GM12892 (cell line): ENCODE measurements around the gene ST6GAL1.
A peak's percentile ranks its signal among the peaks of the same experiment; 100 is the strongest.
"Not testable (repeated sequence)": the region's sequence is repeated elsewhere in the genome, so short reads cannot be mapped to it uniquely, and the experiment has no call there.

Experiments
- DNase-seq: peaks from one replicate; pipeline ENCODE4 v3.0.0; 2011; ENCODE audit not compliant: insufficient read length
- FAIRE-seq: peaks from 2 replicates; lab custom pipeline; 2011; peaks lifted over from hg19 to GRCh38; lab: Jason Lieb, UNC
- POLR2A ChIP-seq: IDR thresholded peaks from 2 replicates; pipeline ENCODE4 v1.6.1; 2011; ENCODE audit warnings: low read depth, low read length, control low read depth
- POLR2AphosphoS5 ChIP-seq: IDR thresholded peaks from 2 replicates; pipeline ENCODE4 v1.6.1; 2011; ENCODE audit warnings: low read depth, low read length, control low read depth
- TAF1 ChIP-seq: IDR thresholded peaks from 2 replicates; pipeline ENCODE4 v1.6.1; 2011; ENCODE audit warnings: low read depth, mild to moderate bottlenecking, control low read depth, low read length, borderline replicate concordance

The ST6GAL1 gene

DNA sequence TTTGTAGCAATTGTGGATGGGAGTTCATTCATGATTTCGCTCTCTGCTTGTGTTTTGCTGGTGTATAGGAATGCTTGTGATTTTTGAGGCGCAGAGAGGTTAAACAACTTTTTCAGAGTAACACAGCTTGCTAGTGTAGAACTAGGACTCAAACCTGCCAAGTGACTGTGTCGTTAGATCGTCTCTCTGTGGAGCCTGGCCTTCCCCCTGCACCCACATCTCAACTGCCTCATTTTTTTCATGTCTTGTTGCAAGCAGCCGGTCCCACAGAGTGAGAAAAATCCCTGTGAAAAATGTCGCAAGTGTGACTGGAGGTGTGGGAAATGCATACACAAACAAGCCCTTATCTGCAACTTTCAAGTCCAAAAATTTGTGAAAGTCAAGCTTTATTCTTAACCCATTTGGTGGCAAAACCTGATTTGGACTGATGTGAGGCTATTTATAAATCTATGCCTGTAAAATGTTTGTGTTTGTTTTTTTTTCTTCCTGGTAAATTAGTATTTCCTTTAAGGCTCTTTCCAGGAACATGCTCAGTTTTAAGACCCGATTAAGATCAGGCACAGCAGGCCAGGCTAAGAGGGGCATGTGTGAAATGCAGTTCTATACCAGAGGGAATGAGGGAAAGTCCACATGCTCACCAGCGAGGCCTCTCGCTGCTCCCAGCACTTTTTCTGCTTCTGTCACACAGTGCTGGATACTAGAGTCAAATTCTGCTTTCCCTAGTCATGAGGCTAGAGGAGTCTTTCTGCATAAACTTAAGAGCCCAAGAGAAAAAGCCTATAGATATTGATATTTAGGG lies 25.8 kb downstream of the ST6GAL1 start:
- no peak for DNase-seq
- TF ChIP-seq POLR2A (no peak), TAF1 (no peak), POLR2AphosphoS5 (no peak)
- FAIRE-seq, result no peak

DNA sequence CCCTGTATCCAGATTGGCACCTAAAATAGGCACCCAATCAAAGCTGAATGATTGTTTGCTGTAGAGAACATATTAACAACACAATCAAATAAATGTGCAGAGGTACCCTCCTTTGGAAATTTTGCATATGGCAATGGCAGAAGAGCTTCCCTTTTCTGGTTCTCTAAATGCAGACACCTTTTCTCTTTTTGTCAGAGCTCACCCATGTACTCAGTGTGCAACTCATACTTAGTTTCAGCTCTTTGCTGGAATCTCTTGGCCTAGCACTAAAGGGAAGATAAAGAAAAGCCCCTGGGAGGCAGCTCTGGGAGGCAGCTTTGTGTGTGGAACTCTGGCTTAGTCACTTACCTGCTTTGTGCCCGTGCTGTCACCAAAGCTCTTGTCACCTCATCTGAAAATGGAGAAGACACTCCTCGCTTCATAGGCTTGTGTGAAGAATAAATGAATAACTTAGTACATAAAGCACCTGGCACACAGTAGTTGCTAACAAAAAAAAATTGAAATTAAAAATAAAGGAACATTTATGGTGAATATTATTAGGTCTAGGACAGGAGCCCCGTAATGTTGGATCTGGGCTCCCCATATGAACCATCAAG lies 28.8 kb downstream of the ST6GAL1 start:
- no peak for TF ChIP-seq TAF1
- no peak for TF ChIP-seq POLR2AphosphoS5
- no peak for TF ChIP-seq POLR2A
- DNase-seq (no peak), FAIRE-seq (peak; percentile 73)

DNA sequence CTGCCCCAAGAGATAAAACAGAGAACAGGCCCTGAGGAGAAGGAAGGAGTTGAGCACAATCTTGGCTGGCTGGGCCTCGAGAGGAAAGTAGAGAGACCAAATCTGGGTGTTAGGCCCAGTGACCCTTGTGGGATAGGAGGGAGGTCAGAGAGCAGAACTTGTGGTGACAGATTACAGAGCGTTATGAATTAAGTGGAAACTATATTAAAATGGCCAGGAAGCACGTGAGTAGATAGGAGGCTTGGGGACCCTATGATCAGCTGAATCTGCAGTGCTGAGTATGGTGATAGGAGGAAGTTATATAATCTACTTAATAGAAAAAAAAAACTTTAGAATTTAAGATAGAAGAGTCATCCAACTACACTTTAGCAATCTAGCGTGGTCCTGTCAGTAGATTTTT lies 30.0 kb downstream of the ST6GAL1 start:
- TF ChIP-seq POLR2AphosphoS5 (no peak), TAF1 (no peak), POLR2A (no peak)
- FAIRE-seq (no peak), DNase-seq (no peak)

DNA sequence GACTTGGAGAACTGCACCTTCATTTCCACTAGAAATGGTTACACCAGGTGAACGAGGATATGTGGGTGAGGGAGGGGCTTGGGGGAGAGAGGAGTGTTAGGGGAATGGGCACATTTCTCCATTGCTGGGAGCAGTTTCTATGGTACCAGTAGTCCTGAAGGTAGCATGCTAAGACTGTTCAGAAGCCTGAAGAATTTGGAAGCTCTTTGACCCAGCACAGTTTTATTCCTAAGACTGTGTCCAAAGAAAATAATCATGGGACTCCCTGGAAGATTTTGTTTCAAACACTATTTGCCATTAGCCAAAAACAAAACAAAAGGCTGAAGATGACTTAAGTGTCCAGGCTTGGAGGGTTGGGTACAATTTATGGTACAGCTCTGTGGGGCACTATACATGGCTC lies 32.1 kb downstream of the ST6GAL1 start:
- no peak for FAIRE-seq

DNA sequence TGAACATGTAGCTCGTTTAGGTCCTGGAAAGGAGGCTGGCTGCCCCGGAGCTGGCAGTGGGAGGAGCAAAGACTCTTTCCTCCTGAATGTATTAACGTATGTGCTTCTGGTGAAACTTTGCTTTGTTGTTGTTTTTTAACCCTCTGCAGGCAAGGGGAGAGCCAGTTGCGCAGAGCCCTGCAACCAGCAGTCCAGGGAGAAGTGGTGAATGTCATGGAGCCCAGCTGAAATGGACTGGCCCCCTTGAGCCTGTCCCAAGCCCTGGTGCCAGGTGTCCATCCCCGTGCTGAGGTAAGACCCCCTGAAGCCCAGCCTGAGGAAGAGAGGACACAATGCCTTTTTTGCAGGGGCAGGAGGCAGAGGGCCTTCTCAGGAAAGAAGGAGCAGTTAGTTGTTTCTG lies 33.3 kb downstream of the ST6GAL1 start:
- FAIRE-seq (no peak), DNase-seq (no peak)
- no peak for TF ChIP-seq POLR2A
- no peak for TF ChIP-seq TAF1
- no peak for TF ChIP-seq POLR2AphosphoS5

More for the DNA sequence above, 32.1 kb downstream of the ST6GAL1 start:
- TF ChIP-seq TAF1 (no peak), POLR2A (no peak)
- DNase-seq, result no peak

DNA sequence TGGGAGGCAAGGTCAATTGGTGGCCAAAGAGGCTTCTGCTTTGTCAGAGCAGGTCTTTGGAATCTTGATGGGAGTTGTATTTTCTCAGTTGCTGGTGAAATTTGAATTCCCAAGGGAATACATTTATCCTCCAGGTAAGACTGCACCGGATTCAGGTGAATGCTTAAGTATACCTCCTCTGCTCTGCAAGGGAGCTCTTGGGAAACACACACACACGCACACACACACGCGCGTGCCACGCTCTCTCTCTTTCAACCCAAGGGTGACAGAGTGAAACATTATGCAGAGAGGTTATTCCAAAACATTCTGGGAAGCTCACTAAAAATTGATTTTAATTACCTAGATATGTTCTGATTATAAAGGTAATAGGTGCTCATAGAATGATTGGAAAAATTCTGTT lies 33.7 kb downstream of the ST6GAL1 start:
- FAIRE-seq, result no peak
- DNase-seq, result no peak
- no peak for TF ChIP-seq POLR2A
- TF ChIP-seq POLR2AphosphoS5, result no peak
- no peak for TF ChIP-seq TAF1

DNA sequence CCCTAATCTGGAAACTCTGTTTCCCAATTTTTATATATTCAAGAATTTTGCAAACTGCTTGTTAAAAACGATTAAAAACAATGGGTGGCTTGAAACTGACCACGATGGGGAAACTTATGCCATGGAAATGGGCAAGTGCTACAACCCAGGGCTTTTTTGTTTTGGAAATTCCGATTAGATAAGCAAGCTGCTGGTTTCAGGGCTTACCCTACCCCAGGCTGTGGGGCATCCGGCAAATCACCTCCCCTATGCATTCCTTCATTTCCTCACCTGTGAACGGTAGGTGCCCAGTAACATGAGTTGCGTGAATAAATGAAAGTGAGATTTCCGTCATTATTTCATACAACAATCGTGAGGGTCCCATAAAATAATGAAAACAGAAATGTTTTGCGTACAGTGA lies 34.3 kb downstream of the ST6GAL1 start:
- DNase-seq, result no peak
- no peak for TF ChIP-seq TAF1
- no peak for TF ChIP-seq POLR2AphosphoS5
- TF ChIP-seq POLR2A, result no peak
- FAIRE-seq, result no peak

DNA sequence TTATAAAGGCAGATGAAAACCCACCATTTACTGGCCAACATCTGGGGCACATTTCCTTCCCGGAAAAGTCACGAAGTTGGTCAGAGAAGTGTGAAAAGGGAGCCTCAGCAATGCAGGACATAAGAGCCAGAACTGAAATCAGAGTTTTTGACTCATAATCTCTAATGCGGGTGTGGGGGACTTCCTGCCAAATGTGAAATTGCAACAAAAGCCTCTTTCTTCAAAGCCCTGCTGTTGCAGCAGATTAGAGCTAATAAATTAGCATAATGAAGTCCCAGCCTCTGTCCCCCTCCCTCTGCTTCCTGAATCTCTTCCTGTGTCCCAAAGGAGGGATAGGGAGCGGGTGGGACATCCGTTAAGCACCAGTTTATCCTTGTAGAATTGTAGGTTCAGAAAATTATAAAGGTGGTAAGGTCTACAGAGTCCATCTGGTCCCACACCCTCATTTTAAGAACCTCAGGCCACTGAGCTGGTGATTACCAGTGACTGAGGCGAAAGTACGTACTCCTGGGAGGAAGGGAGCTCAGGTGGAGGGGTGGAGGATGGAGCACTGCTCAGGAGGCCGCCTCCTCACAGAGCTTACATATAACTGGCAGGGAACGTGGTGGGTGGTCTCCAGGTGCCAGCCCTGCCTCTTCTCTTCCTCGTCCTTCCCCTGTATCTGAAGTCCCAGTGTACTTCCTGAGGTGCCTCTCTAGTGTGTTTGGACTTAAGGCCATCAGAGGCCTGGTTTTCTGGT lies 35.0 kb downstream of the ST6GAL1 start:
- peak; percentile 20 for DNase-seq
- FAIRE-seq, result peak; percentile 76
- TF ChIP-seq TAF1 (no peak), POLR2A (no peak), POLR2AphosphoS5 (no peak)

DNA sequence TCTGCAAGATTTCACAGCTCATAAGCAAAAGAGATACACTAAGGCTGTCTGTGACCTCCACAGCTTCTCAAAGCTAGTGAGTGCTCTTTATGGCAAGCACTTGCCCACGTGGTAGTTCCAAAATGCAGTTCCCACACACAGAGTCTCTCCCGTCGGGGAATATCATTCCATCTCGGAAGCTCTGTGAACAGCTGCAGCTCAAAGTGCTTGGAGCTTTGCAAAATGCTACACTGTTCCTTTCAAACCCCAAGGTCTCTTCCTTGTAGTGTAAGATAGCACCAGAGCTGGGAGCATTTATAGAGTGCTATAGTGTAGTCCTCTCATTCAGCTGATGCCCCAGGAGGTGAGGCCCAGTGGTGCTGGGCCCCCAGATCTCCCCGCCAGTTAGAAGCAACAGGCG lies 36.1 kb downstream of the ST6GAL1 start:
- TF ChIP-seq POLR2AphosphoS5 (no peak), TAF1 (no peak)
- DNase-seq, result no peak
- no peak for FAIRE-seq

DNA sequence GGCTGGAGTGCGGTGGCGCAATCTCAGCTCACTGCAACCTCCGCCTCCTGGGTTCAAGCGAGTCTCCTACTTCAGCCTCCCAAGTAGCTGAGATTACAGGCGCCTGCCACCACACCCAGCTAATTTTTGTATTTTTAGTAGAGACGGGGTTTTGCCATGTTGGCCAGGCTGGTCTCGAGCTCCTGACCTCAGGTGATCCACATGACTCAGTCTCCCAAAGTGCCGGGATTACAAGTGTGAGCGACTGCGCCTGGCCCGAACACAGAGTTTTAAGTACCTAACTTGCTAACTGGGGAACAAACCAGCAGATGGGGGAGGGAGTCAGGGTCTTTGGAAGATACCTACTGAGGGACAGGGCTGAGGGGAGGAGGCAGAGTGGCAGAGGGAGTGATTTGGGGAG lies 36.9 kb downstream of the ST6GAL1 start:
- not testable (repeated sequence) for FAIRE-seq, DNase-seq

DNA sequence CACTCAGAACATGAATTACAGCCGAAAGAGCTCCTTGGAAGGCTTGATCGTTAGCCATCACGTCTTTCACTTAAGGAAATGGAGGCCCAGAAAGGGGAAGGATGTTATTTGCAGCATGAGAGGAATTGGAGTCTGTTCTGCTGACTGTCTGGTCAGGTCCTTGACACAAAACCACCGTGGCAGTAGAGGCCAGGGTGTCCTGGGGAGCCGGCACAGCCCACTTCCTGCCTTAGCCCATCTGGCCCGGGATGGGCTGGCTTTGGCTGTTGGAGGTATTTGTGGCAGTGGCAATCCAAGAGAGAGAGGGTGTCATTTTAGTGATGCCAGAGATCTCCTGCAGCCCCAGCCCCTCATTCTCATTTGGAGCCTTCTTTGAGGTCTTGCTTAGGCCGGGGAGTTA lies 37.4 kb downstream of the ST6GAL1 start:
- FAIRE-seq (no peak), DNase-seq (no peak)
- TF ChIP-seq POLR2A (no peak), POLR2AphosphoS5 (no peak), TAF1 (no peak)

DNA sequence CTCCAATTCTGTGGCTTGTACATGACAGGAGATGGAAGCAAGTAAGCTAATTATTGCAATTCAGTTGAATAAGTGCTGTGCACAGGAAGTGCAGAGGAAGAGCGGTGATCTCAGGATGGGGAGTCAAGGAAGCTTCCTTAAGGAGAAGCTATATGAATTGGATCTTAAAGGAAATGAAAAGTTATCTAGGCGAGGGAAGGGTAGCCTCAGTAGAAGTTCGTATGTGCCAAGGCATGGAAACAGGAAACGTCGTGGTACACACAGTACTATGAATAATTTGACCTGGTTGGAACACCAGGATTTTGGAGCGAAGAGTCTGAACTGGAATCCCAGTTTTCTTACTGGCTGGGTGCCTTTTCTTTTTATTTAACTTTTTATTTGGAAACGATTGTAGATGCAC lies 39.3 kb downstream of the ST6GAL1 start:
- FAIRE-seq, result no peak

DNA sequence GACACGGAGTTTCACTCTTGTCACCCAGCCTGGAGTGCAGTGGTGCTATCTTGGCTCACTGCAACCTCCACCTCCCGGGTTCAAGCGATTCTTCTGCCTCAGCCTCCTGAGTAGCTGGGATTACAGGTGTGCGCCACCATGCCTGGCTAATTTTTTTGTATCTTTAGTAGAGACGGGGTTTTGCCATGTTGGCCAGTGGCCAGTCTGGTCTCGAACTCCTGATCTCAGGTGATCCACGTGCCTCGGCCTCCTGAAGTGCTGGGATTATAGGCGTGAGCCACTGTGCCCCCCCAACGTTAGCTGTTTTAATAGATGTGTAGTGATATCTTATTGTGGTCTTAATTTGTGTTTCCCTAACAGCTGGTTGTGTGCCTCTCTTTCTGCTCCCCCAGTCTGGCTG lies 40.8 kb downstream of the ST6GAL1 start:
- DNase-seq, FAIRE-seq: not testable (repeated sequence)

More for the DNA sequence above, 39.3 kb downstream of the ST6GAL1 start:
- no peak for DNase-seq
- no peak for TF ChIP-seq TAF1
- TF ChIP-seq POLR2AphosphoS5, result no peak
- no peak for TF ChIP-seq POLR2A
